RWPE2 (cell line): ENCODE data around the gene DST.

Experiments used
- ATAC-seq: fragments of 200-7000 bp; cut with Tn5 transposase; 3 replicates; pipeline ENCODE4 v1.9.1; 2021; ENCODE audit warnings: low read depth
- DNase-seq: peaks from one replicate; pipeline ENCODE4 v3.0.0-alpha.2; 2020; ENCODE audit warnings: low spot score
- H3K27ac ChIP-seq: fragments of 450-650 bp; 2 replicates; pipeline ENCODE4 v1.5.1; 2017; ENCODE audit warnings: mild to moderate bottlenecking; ENCODE audit not compliant: poor library complexity, severe bottlenecking
- H3K27me3 ChIP-seq: fragments of 250-450 bp; sonication (Bioruptor Pico); 2 replicates; pipeline ENCODE4 v1.5.1; 2021; ENCODE audit warnings: mild to moderate bottlenecking, moderate library complexity; ENCODE audit not compliant: insufficient read depth, poor library complexity, severe bottlenecking
- H3K36me3 ChIP-seq: fragments of 250-450 bp; sonication (Bioruptor Pico); 2 replicates; pipeline ENCODE4 v1.5.1; 2020; ENCODE audit warnings: low read depth, mild to moderate bottlenecking, moderate library complexity
- H3K4me1 ChIP-seq: fragments of 250-450 bp; sonication (Bioruptor Pico); 2 replicates; pipeline ENCODE4 v1.5.1; 2021; ENCODE audit warnings: mild to moderate bottlenecking, moderate library complexity; ENCODE audit not compliant: insufficient read depth, poor library complexity, severe bottlenecking
- H3K4me3 ChIP-seq: fragments of 250-450 bp; sonication (Bioruptor Pico); 2 replicates; pipeline ENCODE4 v1.5.1; 2021; ENCODE audit warnings: mild to moderate bottlenecking, moderate library complexity; ENCODE audit not compliant: severe bottlenecking
- H3K9me3 ChIP-seq: fragments of 250-450 bp; sonication (Bioruptor Pico); 2 replicates; pipeline ENCODE4 v1.5.1; 2021; ENCODE audit warnings: mild to moderate bottlenecking, moderate library complexity; ENCODE audit not compliant: severe bottlenecking
- CTCF ChIP-seq: fragments of 450-650 bp; IDR thresholded peaks from one replicate; pipeline ENCODE4 v1.5.1; 2017; ENCODE audit warnings: mild to moderate bottlenecking, moderate library complexity; ENCODE audit not compliant: poor library complexity, severe bottlenecking

DST gene

GRCh38 chr6:56640374-56640773 lies 2.3 kb downstream of the DST start:
- H3K36me3 ChIP-seq: peaks cover 83% of the 10 kb centered on the region
- no peaks in the 10 kb centered on the region for H3K27me3 ChIP-seq
- peak overlapping the region; percentile 41 for H3K4me3 ChIP-seq
- DNase-seq: no peak
- peaks cover 34% of the 10 kb centered on the region for H3K4me1 ChIP-seq
- TF ChIP-seq CTCF: no peak
- no peaks in the 10 kb centered on the region for H3K9me3 ChIP-seq
- peak overlapping the region; percentile 99 for H3K27ac ChIP-seq
- peak; percentile 0; the same call in 1 of the 3 replicates for ATAC-seq

DNA sequence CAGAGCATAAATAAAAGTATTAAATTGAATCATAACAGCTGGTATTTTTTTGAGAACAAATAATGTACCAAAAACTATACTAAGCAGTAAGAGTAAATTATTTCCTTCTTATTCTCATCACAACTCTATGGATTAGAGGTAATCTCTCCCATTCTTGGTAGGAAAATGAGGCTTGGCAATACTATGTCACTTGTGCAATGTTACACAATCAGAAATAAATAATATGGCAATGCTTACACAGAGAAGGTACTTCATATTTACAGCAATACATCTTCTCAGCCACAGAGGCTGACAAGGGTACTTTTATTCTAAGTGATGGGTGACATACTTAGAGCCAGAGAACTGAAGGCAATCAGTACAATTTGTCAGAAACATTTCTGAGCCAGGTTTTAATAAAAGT lies 3.9 kb downstream of the DST start:
- Histone ChIP-seq H3K36me3 (peaks cover 88% of the 10 kb centered on the region), H3K27me3 (no peaks in the 10 kb centered on the region), H3K4me1 (peaks cover 28% of the 10 kb centered on the region), H3K27ac (peak overlapping the region; percentile 99), H3K9me3 (no peaks in the 10 kb centered on the region), H3K4me3 (no peak overlapping the region)
- TF ChIP-seq CTCF: no peak
- DNase-seq (no peak), ATAC-seq (no peak)

DNA sequence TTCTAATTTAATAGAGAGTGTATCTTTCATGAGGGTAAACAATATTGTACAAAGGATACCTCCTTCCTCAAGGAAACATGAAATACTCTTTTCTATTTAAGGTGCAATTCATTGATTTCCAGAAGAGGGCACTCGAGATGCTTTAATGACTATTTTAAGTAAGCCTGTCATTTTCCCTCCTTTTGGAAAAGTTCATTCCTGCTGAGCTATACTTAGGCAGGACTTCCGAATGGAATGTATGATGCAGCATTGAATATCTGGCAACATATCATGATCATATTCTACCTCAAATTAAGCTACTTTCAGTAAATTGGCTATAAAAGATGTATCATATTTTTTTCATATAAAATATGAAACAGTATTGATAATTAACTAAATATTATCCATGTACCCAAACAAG lies 5.0 kb downstream of the DST start:
- DNase-seq (no peak), ATAC-seq (peak; percentile 41; the same call in 2 of the 3 replicates)
- Histone ChIP-seq H3K27ac (peak overlapping the region; percentile 99), H3K9me3 (no peaks in the 10 kb centered on the region), H3K27me3 (no peaks in the 10 kb centered on the region), H3K4me3 (no peak overlapping the region), H3K4me1 (peaks cover 20% of the 10 kb centered on the region), H3K36me3 (peaks cover 99% of the 10 kb centered on the region)
- peak; percentile 83 for TF ChIP-seq CTCF

GRCh38 chr6:56628105-56628504 lies 14.6 kb downstream of the DST start:
- H3K27ac ChIP-seq: no peak overlapping the region
- no peaks in the 10 kb centered on the region for H3K9me3 ChIP-seq
- ATAC-seq (no peak), DNase-seq (no peak)
- no peaks in the 10 kb centered on the region for H3K27me3 ChIP-seq
- no peaks in the 10 kb centered on the region for H3K4me1 ChIP-seq
- H3K4me3 ChIP-seq: no peak overlapping the region
- no peak for TF ChIP-seq CTCF
- H3K36me3 ChIP-seq: peaks cover 100% of the 10 kb centered on the region

DNA sequence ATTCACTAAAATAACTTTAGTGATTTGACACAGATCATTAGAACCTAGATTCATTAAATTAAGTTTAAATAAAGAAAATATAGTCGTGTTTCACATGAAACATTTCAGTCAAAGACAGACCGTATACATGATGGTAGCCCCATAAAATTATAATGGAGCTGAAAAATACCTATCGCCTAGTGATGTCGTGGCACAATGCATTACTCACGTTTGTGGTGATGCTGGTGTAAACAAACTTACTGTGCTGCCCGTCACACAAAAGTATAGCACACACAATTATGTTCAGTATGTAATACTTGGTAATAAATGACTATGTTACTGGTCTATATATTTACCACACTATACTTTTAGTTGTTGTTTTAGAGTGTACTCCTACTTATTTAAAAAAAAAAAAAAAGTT lies 17.3 kb downstream of the DST start:
- DNase-seq (no peak), ATAC-seq (no peak)
- Histone ChIP-seq H3K4me1 (no peaks in the 10 kb centered on the region), H3K4me3 (no peak overlapping the region), H3K27ac (no peak overlapping the region), H3K36me3 (peaks cover 100% of the 10 kb centered on the region), H3K9me3 (no peaks in the 10 kb centered on the region), H3K27me3 (no peaks in the 10 kb centered on the region)
- no peak for TF ChIP-seq CTCF
